ENCODE results near the gene TRO.

DNA sequence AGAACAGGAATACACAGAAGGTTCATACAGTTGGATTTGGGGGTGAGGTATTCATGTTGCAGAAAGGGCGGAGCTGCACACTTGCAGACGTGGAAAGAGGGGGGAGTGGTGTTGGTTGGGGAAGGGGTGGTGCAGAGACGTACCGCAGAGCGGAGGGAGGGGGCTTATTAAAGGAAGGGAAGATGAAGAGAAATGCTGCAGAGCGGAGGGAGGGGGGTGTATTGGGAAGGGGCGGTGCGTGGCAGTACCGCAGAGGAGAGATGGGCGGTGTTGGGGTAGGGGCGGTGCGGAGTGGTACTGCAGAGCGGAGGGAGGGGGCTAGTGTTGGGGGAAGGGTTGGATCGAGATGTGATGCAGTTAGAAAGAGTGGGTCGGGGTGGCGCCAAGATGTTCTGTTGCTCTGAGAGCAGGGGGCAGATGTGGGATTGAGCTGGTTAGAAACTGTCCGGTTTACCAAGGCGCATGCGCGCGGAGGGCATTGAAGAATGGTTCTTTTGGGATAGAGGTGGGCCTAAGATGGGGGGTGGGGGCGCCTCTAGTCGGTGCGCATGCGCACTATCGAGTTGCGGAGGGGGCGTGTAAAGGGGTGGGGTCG is 900 bp downstream of the TRO start:
- TF ChIP-seq, protein P1, sequence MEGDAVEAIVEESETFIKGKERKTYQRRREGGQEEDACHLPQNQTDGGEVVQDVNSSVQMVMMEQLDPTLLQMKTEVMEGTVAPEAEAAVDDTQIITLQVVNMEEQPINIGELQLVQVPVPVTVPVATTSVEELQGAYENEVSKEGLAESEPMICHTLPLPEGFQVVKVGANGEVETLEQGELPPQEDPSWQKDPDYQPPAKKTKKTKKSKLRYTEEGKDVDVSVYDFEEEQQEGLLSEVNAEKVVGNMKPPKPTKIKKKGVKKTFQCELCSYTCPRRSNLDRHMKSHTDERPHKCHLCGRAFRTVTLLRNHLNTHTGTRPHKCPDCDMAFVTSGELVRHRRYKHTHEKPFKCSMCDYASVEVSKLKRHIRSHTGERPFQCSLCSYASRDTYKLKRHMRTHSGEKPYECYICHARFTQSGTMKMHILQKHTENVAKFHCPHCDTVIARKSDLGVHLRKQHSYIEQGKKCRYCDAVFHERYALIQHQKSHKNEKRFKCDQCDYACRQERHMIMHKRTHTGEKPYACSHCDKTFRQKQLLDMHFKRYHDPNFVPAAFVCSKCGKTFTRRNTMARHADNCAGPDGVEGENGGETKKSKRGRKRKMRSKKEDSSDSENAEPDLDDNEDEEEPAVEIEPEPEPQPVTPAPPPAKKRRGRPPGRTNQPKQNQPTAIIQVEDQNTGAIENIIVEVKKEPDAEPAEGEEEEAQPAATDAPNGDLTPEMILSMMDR (conservative IDR thresholded peaks at IDR 0.05): no peak
- no peak for TF ChIP-seq EZH2 (IDR thresholded peaks at IDR 0.05; ENCODE audit: low read depth)

All from PC-9 (cell line).